ENCODE data around the gene TMEM94. TPM values are rescaled to one million over a fixed set of nuclear protein-coding genes. Genes with fewer than 3 reads are reported as not detected.

TMEM94 gene
- total RNA-seq, 1 donor from 2014 or later: 43.2 TPM

DNA sequence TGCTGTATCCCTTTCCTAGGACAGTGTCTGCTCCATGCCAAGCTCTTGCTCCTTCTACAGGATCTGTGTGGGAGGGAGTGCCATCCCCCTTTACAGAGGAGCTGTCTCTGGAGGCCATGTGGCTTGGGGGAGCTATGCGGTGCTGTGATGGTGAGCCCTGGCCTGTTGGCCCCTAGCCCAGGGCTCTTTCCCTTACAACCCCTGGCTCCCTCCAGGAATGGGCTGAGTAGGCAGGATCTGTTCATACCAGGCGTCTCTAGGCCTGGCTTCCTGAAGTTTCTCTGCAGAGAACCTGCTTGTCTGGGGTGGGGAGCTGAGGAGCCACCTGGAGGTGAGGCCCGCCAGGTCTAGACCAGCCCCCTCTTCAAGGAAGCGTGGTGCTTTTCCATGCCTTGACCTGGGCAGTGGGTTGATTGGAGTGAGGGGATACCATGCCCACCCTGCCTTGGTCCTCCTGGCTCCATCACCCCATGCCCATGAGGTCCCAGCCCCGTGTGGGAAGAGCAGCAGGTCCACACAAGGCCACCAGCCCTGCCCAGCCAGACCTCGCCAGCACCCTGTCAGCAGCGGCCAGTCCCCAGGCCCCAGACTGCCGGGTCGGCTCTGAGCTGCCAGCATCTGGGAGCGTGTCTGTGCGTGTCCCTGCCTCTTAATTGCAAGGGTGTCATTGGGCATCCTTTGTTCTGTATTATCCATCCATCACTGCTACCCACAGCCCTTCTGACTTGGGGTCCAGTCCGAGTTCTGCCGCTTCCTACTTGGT, 83.7 kb downstream of the TMEM94 start:
- Histone ChIP-seq H3K9me3 (no peaks in the 10 kb centered on the region), H3K4me1 (peaks cover 7% of the 10 kb centered on the region), H3K27ac (no peak overlapping the region), H3K4me3 (no peak overlapping the region), H3K27me3 (no peaks in the 10 kb centered on the region), H3K36me3 (no peaks in the 10 kb centered on the region)
- no peak for TF ChIP-seq POLR2A (IDR thresholded peaks at IDR 0.05)
- no peak for TF ChIP-seq CTCF (IDR thresholded peaks at IDR 0.05)
- no peak for TF ChIP-seq POLR2AphosphoS5 (IDR thresholded peaks at IDR 0.05; ENCODE audit: insufficient read depth in 1 of 2, low read depth in 1 of 2)
- no peak for DNase-seq (ENCODE audit: extremely low spot score in 2 of 2)
- intact Hi-C loops (cut with DNase I): no loop called here

GRCh38 chr17:75540923-75541503, 84.6 kb downstream of the TMEM94 start:
- DNase-seq (ENCODE audit: extremely low spot score in 2 of 2): no peak
- Histone ChIP-seq H3K4me3 (no peak overlapping the region), H3K4me1 (peaks cover 7% of the 10 kb centered on the region), H3K27ac (no peak overlapping the region), H3K9me3 (no peaks in the 10 kb centered on the region), H3K36me3 (no peaks in the 10 kb centered on the region), H3K27me3 (no peaks in the 10 kb centered on the region)
- TF ChIP-seq CTCF (IDR thresholded peaks at IDR 0.05): no peak
- no peak for TF ChIP-seq POLR2AphosphoS5 (IDR thresholded peaks at IDR 0.05; ENCODE audit: insufficient read depth in 1 of 2, low read depth in 1 of 2)
- no peak for TF ChIP-seq POLR2A (IDR thresholded peaks at IDR 0.05)
- intact Hi-C loops (cut with DNase I): no loop called here

- intact Hi-C loops (cut with DNase I): no loop called here
- peaks cover 7% of the 10 kb centered on the region for H3K4me1 ChIP-seq
- no peak for DNase-seq (ENCODE audit: extremely low spot score in 2 of 2)
- TF ChIP-seq POLR2AphosphoS5 (IDR thresholded peaks at IDR 0.05; ENCODE audit: insufficient read depth in 1 of 2, low read depth in 1 of 2): no peak
- no peak for TF ChIP-seq CTCF (IDR thresholded peaks at IDR 0.05)
- no peak for TF ChIP-seq POLR2A (IDR thresholded peaks at IDR 0.05)
- H3K27me3 ChIP-seq: no peaks in the 10 kb centered on the region
- no peak overlapping the region for H3K27ac ChIP-seq
- no peaks in the 10 kb centered on the region for H3K9me3 ChIP-seq
- H3K4me3 ChIP-seq: no peak overlapping the region
- no peaks in the 10 kb centered on the region for H3K36me3 ChIP-seq
Measured at GRCh38 chr17:75542229-75542628, 85.8 kb downstream of the TMEM94 start.

DNA sequence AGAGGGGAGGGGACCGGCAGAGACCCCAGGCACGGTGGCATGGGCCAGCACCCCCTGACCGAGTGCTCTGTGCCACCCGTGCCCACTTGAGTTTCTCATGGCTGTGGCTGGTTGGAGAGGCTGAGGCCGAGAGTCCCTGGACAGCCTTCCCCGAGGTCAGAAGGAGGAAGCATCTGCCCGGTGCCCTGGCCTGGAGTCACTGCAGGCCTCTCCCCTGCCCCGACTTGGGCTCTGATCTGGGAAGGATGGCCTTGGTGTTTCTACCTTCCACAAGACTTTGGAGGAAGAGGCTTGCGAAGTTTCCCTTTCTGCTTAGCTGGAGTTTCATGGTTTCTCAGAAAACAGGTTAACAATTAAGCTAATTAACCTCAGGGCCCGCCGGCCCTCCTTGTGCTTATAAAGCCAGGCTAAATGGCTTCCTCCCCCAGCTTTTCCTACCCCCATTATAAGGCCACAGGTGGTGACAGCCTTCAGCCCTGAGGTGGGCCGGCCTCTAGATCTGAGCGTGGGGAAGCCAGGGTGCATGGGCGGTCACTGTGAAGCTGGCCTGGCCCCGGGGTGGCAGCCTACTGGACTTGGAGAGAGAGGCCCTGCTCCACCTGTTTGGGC, 86.4 kb downstream of the TMEM94 start:
- no peak for TF ChIP-seq POLR2AphosphoS5 (IDR thresholded peaks at IDR 0.05; ENCODE audit: insufficient read depth in 1 of 2, low read depth in 1 of 2)
- TF ChIP-seq POLR2A (IDR thresholded peaks at IDR 0.05): no peak
- TF ChIP-seq CTCF (IDR thresholded peaks at IDR 0.05): no peak
- no peak for DNase-seq (ENCODE audit: extremely low spot score in 2 of 2)
- Histone ChIP-seq H3K27ac (no peak overlapping the region), H3K9me3 (no peaks in the 10 kb centered on the region), H3K4me1 (peaks cover 7% of the 10 kb centered on the region), H3K36me3 (no peaks in the 10 kb centered on the region), H3K27me3 (no peaks in the 10 kb centered on the region), H3K4me3 (no peak overlapping the region)
- intact Hi-C loops (cut with DNase I): no loop called here

- H3K36me3 ChIP-seq: no peaks in the 10 kb centered on the region
- peaks cover 11% of the 10 kb centered on the region for H3K4me1 ChIP-seq
- no peaks in the 10 kb centered on the region for H3K9me3 ChIP-seq
- intact Hi-C loops (cut with DNase I): no loop called here
- TF ChIP-seq CTCF (IDR thresholded peaks at IDR 0.05): no peak
- TF ChIP-seq POLR2A (IDR thresholded peaks at IDR 0.05): no peak
- no peak for TF ChIP-seq POLR2AphosphoS5 (IDR thresholded peaks at IDR 0.05; ENCODE audit: insufficient read depth in 1 of 2, low read depth in 1 of 2)
- no peak overlapping the region for H3K27ac ChIP-seq
- H3K4me3 ChIP-seq: no peak overlapping the region
- no peak for DNase-seq (ENCODE audit: extremely low spot score in 2 of 2)
- no peaks in the 10 kb centered on the region for H3K27me3 ChIP-seq
Measured at GRCh38 chr17:75544250-75544649, 87.8 kb downstream of the TMEM94 start.

All from vagina (tissue), 2 donors.